ENCODE measurements around the gene FOS.
"Not testable (repeated sequence)": the region's sequence is repeated elsewhere in the genome, so short reads cannot be mapped to it uniquely, and the experiment has no call there.

FOS gene

DNA sequence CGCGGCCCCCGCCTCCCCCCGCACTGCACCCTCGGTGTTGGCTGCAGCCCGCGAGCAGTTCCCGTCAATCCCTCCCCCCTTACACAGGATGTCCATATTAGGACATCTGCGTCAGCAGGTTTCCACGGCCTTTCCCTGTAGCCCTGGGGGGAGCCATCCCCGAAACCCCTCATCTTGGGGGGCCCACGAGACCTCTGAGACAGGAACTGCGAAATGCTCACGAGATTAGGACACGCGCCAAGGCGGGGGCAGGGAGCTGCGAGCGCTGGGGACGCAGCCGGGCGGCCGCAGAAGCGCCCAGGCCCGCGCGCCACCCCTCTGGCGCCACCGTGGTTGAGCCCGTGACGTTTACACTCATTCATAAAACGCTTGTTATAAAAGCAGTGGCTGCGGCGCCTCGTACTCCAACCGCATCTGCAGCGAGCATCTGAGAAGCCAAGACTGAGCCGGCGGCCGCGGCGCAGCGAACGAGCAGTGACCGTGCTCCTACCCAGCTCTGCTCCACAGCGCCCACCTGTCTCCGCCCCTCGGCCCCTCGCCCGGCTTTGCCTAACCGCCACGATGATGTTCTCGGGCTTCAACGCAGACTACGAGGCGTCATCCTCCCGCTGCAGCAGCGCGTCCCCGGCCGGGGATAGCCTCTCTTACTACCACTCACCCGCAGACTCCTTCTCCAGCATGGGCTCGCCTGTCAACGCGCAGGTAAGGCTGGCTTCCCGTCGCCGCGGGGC, at the start of gene FOS:
FOS (plus strand) TSS at position 407 of the 731 bp plus-strand sequence; CDS start at position 562, 155 bp downstream.
- DNase-seq (ENCODE audit: low read depth), result peak; percentile 86

DNA sequence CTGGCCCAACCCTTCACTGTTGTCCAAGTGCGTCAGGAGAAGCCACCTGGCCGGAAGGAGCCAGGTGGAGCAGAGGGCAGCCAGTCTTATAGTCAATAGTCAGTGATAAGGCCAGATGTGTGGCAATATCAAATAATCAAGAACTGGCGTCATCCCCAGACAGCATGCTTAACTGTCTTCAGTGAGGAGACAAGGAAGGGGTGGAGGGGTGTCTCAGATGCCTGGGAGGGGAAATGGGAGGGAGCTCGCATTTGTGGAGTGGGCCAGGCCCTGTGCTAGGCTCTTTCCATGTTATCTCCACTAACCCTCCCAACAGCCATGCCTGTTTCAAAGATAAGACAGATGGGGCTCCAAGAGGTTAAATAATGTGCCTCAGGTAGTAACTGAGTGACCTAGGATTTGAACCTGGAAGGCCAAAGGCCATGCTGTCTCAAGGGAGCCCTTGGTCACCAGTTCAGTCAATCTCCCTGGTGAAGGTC, 48.9 kb upstream of the FOS start:
- DNase-seq (ENCODE audit: low read depth), result no peak

DNA sequence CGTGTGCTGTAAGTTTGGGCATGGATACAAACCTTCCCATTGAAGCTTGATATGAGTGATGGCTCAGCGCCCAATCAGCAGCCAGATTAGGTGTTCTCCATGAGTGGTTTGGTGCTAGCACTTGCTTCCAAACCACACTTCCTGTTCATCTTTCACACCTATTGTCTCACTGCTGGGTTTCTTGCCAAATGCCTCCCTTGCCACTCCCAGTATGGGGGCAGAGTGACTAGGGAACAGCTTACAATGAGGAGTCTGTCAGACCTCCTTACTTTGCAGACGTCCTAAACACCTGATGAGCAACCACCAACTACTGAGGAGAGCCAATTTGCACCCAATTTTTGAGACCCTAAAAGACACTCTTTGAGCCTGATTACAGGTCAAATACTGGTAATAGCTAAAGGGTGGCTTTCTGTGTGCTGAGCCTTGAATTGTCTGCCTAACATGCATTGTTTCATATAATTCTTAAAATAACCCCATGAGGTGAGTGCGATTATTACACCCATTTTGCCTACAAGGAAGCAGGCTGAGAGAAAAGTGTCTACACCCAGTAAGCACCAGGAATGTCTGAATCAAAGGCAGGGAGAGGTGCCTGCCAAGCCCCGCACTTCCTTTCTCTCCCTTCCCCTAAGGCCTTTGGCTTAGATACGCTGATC, 48.4 kb upstream of the FOS start:
- DNase-seq (ENCODE audit: low read depth), result peak; percentile 23

DNA sequence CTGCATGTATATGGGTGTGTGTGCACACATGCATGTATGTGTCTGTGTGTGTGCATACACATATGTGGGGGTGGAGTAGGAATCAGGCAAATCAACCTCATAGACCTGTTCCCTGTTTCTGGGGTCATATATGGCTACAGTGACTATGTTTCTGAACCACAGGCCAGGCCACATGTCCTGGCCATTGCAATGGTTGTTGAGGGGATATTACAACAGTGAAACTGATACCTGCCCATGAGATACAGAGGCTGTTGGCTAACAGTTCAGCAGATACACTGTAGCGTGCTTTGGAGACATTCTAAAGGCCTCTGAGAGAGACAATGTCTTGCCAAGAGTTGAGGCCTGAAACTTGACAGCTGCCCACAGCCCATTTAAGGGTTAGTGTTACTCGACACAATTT, 47.3 kb upstream of the FOS start:
- no peak for DNase-seq (ENCODE audit: low read depth)

DNA sequence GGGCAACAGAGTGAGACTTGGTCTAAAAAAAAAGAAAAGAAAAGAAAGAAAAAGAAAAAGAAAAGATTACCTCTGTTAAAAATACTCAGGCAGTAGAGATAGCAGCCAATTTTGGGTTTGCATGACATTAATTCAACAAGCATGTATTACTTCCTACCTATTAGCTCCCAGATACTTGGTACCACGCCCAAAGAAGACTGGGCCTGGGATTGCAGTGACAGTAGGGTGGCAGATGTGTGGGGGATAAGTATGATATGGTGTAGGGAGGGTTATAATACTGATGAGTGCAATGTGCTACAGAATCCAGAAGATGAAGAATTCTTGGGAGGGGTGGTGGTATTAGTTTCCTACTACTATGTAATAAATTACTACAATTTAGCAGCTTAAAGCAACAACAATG, 46.4 kb upstream of the FOS start:
- DNase-seq (ENCODE audit: low read depth), result no peak

DNA sequence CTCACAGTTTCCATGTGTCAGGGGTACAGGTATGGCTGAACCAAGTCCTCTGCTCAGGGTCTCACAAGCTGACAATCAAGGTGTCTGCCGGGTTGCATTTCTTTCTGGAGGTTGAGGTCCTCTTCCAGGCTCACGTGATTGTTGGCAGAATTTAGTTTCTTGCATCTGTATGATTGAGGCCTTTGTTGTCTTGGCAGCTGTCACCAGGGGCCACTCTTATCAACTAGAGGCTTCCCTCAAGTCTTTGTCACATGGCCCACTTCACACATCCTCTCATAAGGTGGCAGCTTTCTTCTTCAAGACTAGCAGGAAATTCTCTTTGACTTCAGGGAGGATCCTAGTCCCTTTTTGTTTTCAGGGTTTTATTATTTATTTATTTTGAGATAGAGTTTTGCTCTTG, 46.0 kb upstream of the FOS start:
- DNase-seq (ENCODE audit: low read depth), result no peak

DNA sequence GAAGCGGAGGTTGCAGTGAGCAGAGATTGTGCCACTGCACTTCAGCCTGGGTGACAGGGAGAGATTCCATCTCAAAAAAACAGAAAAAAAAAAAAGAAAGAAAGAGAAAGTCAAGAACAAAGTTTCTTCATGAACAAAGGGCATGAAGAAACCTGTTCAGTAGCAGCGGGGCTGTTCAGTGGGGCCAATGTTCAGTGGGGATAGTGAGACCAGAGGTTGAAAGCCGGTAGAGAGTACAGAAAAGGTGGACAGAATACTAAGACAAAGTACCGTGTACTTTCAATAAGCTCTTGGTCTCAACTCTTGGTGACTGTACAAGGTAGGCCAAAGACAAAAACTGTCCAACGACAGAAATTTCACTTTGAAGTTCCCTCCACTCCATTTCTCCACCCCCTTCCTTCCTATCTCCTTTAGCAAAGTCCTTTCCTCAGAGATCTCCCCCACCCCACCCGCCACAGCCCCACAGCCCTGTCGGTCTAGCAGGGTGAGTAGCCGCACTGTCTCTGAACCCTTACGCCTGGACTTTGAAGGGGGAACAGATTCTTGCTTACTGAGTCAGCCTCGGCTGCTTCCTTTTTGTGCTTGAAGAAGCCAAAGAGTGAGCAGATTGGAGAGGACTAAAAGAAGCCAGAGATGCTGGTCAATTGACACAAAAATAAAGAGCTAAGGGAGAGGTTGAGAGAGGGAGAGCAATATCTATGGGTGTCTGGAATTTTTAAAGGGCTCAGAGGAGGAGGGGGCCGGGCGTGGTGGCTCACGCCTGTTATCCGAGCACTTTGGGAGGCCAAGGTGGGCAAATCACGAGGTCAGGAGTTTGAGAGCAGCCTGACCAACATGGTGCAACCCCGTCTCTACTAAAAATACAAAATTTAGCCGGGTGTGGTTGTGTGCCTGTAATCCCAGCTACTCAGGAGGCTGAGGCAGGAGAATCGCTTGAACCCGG, 44.2 kb upstream of the FOS start:
- no peak for DNase-seq (ENCODE audit: low read depth)

DNA sequence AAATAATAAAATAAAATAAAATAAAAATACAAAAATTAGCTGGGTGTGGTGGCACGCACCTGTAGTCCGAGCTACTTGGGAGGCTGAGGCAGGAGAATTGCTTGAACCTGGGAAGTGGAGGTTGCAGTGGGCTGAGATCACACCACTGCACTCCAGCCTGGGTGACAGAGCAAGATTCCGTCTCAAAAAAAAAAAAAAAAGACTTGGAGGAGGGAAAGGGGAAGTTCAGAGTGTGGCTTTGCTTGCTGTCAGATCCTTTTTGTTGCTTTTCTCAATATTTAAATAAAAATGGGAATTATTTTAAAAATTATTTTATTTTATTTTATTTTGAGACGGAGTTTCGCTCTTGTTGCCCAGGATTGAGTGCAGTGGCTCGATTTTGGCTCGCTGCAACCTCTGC, 43.4 kb upstream of the FOS start:
- DNase-seq (ENCODE audit: low read depth), result not testable (repeated sequence)

DNA sequence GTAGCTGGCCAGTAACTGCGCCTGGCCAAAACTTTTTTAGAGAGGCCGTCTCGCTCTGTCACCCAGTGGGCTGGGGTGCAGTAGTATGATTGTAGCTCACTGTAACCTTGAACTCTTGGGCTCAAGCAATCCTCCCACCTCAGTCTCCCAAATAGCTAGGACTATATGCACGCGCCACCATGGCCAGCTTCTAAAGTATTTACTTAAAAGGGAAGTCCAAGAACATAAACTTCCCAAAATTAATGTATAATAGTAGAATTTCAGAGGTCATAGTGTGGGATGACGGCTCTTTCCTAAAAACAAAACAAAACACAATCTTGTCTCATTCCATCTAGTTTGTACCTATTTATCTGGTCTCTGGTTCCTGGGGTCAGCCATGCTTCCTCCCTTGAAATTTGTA, 42.2 kb upstream of the FOS start:
- DNase-seq (ENCODE audit: low read depth), result no peak

DNA sequence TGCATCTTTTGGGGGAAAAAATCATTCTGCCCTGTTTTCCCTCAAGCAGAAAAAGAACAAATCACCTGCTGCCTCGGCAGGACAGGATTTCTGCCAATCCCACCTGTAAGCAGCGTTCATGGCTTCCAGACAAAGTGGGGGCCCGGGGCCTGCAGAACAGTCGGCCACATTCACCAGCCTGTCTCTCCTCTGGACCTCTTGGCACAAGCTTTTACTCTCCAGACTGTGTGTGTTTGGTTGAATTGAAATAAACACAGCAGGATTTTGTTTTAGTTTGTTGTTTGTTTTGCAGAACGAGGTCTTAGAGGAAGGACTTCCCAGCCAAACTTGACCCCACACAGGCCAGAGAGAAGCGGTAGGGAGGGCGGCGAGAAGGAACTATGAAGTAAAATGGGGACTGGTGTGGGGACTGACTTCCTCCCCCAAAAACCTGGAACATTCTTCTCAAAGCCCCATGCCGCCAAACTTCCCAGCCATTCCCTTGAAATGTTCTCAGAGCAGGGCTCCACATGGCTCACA, 41.7 kb upstream of the FOS start:
- no peak for DNase-seq (ENCODE audit: low read depth)

DNA sequence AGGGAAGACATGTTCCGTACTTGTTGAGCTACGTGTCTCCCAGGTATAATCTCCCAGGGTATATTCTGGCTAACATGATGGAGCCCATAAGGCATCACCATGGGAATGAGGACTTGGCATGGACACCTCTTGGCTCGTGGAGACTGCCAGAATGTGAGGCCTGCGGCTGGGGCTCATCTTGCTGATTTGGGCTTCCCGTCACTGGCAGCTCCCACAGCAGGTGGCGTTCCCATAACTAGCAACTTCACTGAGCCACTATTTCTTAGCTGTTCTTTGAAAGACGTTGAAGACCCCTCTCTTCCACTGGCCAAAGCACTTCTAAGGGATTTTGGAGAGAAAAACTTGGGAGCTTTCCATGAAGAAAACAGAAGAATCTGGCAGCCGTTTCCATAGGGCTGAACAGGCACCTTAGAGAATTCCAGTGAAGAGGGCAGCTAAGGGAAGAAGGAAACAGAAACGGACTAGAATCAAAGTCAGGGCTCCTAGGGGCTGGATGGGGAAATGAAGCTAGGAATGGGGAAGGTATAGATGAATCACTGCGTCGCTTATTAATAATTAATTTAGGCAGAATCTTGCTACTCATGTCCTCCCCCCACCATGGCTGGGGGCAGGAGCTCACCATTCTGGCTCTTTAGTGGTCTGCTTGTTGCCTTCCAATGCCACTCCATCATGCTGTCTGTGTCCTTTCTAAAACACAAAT, 39.7 kb upstream of the FOS start:
- no peak for DNase-seq (ENCODE audit: low read depth)

DNA sequence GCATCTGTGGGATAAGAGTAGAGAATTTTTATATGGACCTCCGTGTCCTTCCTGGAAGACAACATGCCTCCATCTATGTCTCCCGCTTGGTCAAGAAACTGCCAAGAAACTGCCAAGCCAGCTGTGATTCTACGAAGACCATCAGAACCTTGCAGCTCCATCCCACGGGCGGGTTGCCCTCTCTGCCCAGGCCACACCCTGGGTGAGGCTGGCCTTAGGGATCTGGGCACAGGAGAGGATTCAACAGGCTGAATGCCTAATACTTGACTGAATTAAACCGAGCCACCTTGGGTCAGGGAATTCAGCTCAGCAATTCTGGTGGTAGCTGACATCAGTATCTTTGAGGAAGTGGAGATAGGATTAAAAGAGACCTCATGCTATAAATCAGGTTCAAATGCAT, 37.8 kb upstream of the FOS start:
- no peak for DNase-seq (ENCODE audit: low read depth)

DNA sequence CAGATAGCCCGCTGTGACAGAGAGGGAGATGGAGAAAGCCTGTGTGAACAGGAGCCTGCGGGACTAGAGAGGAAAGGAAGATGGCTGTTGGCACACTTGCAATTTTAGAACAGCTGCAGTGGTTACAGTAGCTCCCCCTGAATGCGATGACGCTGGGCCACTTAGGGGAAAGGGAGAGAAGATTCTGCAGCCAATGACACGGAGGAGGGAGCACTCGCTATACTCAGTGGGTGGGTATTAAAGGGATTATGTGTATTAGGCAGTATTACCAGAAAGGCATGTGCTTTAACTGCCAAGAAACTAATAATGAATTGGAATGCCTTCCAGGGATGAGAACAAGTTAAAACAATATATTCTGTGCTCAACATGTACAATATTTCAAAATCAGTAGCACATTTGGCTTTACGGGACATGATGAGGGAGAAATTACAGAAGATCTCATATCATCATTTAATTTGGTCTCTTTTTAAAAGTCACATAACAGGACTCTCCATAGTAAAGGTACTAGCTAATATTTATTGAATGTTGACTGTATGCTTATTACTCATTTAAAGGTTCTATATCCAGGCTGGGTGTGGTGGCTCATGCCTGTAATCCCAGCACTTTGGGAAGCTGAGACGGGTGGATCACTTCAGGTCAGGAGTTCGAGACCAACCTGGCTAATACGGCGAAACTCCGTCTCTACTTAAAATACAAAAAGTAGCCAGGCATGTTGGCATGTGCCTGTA, 35.9 kb upstream of the FOS start:
- no peak for DNase-seq (ENCODE audit: low read depth)

DNA sequence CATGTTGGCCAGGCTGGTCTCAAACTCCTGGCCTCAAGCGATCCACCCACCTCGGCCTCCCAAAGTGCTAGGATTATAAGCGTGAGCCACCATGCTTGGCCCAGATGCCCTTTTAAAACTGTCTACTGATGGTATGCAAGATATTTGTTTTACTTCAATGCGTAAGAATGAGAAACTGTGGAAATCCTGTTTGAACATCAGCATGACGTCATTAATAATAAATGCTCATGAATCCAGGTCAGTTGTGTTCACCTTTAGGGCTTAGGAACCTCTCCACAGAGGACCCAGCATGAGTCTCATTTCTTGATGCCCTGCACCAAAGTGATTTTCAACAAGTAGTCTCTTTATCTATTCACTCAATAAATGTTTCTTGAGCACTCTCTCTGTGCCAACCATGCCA, 34.5 kb upstream of the FOS start:
- DNase-seq (ENCODE audit: low read depth), result no peak

DNA sequence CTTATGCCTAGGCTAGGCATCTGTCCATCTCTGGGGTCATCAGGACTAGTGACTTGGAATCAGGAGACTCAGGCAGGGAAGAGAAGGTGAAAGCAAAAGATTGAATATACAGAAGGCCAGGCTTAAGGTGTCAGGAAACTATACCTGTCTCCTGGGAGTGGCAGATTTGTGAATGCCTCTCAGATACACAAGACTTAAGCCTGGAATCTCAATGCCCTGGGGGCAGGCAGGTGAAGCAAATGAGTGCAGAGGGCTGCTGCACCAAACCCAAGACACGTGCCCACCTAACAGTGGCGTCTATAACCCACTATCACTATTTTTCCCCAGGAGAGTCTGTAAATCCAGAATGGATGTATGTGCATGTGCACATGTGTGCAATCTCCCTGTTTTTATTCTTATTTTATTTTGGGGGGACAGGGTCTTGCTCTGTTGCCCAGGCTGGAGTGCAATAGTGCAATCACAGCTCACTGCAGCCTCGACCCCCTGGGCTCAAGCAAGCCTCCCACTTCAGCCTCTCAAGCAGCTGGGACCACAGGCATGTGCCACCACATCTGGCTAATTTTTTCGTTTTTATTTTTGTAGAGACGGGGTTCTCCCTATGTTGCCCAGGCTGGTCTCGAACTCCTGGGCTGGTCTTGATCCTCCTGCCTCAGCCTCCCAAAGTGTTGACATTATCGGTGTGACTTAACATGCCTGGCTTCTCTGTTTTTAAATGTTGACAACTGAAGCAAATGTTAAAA, 31.9 kb upstream of the FOS start:
- no peak for DNase-seq (ENCODE audit: low read depth)

DNA sequence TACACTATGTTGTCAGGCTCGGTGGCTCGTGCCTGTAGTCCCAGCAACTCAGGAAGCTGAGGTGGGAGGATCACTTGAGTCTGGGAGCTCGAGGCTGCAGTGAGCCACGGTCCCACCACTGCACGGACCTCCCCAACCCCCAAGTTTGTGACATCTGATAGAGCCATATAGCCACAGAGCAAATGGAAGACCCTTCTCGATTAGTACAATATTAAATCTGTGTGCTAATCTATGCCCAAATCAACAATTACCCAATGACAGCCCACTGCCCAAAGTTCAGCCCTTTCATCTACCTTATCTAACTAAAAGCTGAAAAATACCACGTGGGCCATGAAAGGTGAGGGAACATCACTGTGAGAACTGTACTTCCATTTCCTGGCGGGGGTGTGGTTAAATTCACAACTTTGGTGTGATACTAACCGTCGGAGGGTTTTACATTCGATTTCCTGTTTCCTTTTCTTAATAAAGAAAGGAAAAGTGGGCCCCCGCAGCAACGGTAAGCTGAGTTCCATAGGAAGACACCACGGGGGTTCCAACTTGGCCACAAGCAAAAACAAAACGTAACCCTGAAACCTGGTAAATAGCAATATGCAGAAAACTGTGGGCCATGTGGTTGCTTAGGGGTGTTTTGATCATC, 31.2 kb upstream of the FOS start:
- peak; percentile 30 for DNase-seq (ENCODE audit: low read depth)

DNA sequence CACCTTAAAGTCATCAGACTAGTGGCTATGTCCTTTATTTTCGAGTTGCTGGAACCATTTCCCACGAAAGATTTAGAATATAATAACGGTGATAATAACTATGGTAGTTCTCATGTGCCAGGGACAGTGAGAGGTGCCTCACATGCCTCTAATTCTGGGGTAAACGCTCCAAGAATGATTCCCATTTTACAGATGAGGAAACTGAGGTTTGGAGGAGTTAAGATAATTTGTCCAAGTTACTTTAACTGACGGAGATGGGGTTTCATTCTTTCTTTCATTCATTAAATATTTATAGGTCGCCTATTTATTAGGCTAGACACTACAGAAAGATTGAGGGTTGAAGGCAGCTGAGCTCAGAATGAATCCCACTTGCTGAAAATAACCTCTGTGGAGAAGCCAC, 30.7 kb upstream of the FOS start:
- no peak for DNase-seq (ENCODE audit: low read depth)

DNA sequence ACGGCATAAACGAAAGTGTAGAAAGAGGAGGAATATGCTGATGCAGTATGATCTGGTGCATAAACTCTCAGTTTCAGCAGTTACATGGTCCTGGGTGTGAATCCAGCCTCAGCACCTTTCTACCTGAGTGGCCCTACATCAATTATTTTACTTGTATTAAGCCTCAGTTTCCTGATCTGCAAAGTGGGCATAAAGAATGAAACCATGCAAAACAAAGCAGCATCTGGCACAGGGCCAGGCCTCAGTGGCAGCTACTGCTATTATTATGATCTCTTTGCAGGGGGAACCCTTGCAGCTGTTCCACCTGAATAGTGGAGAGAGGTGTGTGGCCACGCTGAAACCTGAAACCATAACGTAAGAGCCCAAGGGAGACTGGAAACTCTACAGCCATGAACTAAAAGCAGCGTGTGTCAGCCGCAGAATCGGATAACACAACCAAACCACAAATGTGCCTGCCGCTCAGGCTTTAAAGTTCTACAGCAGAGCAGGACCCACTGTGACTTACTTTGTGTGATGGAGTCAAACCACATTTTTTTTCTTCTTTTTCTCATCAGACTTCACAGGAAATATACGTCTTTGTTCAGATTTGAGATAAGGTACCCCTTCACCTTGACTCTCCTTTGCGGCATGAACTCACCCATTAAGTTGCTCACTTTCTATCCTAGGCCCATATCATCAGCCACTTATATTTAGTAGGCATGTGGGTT, 29.2 kb upstream of the FOS start:
- DNase-seq (ENCODE audit: low read depth), result peak; percentile 71

DNA sequence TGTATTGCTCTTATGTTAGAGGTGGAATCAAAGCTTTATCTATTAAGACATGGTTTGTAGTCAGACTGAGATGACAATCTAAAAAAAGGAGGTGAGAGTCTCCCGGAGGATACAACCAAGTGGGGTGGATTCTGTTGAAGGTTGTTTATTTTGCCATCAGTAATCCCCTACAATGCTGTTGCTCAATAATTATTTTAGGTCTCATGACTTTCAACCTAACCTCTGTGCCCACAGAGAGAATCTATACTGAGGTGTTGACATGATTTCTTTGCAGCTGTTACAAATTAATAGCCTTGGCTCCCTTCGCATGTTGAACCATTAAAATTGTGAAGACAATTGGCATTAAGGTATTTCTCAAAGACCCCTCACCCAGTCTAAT, 28.7 kb upstream of the FOS start:
- DNase-seq (ENCODE audit: low read depth), result no peak

Measured in stimulated activated CD8-positive, alpha-beta memory T cell treated with anti-CD3 and anti-CD28 coated beads, Interleukin-15, amount 100 ng/mL, for 1 hour (primary cell).